ENCODE results near the gene CGB1.
"Not testable (repeated sequence)": the region's sequence is repeated elsewhere in the genome, so short reads cannot be mapped to it uniquely, and the experiment has no call there.

CGB1 gene

DNA sequence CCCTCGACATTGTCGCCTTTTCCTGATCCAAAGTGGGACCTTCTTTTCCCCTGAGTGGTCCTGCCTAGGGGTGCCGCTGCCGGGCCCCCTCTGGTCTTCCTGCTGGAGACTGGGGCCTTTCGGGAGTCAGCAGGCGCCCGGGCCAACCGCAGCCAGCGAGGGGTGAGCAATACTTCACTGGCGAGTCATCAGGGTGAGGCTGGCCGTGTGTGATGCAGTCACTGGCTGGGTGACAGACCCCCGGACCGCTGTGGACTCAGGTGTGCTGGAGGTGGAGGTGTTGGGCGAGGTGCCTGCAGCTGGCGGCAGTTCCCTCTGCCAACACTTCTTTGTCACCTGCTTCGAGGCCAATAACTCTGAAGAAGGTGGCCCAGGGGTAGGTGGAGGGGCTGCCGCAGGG lies 5.5 kb upstream of the CGB1 start:
- TF ChIP-seq, protein P1, sequence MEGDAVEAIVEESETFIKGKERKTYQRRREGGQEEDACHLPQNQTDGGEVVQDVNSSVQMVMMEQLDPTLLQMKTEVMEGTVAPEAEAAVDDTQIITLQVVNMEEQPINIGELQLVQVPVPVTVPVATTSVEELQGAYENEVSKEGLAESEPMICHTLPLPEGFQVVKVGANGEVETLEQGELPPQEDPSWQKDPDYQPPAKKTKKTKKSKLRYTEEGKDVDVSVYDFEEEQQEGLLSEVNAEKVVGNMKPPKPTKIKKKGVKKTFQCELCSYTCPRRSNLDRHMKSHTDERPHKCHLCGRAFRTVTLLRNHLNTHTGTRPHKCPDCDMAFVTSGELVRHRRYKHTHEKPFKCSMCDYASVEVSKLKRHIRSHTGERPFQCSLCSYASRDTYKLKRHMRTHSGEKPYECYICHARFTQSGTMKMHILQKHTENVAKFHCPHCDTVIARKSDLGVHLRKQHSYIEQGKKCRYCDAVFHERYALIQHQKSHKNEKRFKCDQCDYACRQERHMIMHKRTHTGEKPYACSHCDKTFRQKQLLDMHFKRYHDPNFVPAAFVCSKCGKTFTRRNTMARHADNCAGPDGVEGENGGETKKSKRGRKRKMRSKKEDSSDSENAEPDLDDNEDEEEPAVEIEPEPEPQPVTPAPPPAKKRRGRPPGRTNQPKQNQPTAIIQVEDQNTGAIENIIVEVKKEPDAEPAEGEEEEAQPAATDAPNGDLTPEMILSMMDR (IDR thresholded peaks at IDR 0.05; ENCODE audit: low read depth, low read length, missing control alignments), result no peak
- no peak for DNase-seq (ENCODE audit: low read depth)
- H3K4me3 ChIP-seq (ENCODE audit: low read depth, low read length), result no peak overlapping the region
- in situ Hi-C loops (cut with HindIII; ENCODE audit: low sequenced_read_pairs), result no loop called here

DNA sequence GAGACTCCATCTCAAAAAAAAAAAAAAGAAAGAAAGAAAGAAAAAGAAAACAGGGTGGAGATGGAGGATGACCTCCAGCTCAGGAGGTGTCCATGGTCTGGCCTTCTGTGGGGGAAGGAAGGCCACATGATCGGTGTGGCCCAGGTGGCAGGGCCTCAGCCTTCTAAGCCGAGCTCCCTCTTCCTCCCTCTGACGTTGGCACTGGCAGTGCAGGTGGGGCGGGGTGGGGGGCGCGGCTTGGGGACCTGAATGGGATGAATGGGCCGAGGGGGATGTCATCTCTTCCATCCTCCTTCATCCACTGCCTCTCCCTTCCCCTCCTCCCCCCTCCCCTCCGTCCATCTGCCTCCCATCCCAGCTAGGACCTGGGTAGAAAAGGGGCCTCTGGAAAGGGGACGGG lies 3.0 kb upstream of the CGB1 start:
- in situ Hi-C loops (cut with HindIII; ENCODE audit: low sequenced_read_pairs); DNase-seq (ENCODE audit: low read depth): not testable (repeated sequence)

DNA sequence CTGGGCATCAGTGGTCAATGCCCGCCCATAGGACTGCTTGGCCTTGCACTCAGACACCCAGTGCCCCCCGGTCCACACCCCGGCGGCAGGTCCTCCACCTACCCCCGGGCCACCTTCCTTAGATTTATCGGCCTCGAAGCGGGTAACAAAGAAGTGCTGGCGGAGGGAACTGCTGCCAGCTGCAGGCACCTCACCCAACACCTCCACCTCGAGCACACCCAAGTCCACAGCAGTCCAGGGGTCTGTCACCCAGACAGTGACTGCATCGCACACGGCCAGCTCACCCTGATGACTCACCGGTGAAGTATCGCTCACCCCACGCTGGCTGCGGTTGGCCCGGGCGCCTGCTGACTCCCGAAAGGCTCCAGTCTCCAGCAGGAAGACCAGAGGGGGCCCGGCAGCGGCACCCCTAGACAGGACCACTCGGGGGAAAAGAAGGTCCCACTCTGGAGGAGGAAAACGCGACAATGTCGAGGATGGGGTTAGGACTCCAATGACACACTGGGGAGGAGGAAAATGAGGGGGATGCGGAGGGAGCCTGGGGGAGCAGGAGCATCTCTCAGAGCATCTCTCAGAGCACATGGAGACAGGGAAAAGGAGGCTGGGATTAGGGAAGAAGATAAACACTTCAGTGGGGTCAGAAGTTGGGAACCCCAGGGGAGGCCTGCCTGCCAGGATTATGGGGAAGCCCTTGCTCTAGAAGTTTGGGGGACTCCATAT lies 2.0 kb upstream of the CGB1 start:
- DNase-seq (ENCODE audit: low read depth); in situ Hi-C loops (cut with HindIII; ENCODE audit: low sequenced_read_pairs): not testable (repeated sequence)

More for the DNA sequence above, 3.0 kb upstream of the CGB1 start:
- H3K4me3 ChIP-seq (ENCODE audit: low read depth, low read length), result not testable (repeated sequence)

DNA sequence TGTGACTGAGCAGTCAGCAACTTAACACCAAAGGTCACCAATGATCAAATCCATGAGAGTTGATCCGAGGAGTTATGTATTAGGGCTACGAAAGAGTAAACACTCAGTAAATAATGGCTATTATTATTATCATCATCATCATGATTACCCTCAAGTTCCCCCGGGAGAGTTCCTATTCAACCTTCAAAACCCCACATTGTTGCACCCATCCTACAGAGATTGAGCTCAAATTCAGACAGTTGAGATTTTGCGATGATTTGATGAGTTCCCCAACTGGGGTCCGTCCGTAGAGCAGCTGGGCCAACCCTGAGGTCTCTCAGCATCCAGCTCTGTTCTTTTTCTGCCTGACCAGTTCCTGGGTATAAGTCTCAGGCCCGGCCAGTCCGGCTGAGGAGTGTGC lies 1.4 kb upstream of the CGB1 start:
- in situ Hi-C loops (cut with HindIII; ENCODE audit: low sequenced_read_pairs); H3K4me3 ChIP-seq (ENCODE audit: low read depth, low read length); DNase-seq (ENCODE audit: low read depth): not testable (repeated sequence)

More for the DNA sequence above, 2.0 kb upstream of the CGB1 start:
- not testable (repeated sequence) for H3K4me3 ChIP-seq (ENCODE audit: low read depth, low read length)

DNA sequence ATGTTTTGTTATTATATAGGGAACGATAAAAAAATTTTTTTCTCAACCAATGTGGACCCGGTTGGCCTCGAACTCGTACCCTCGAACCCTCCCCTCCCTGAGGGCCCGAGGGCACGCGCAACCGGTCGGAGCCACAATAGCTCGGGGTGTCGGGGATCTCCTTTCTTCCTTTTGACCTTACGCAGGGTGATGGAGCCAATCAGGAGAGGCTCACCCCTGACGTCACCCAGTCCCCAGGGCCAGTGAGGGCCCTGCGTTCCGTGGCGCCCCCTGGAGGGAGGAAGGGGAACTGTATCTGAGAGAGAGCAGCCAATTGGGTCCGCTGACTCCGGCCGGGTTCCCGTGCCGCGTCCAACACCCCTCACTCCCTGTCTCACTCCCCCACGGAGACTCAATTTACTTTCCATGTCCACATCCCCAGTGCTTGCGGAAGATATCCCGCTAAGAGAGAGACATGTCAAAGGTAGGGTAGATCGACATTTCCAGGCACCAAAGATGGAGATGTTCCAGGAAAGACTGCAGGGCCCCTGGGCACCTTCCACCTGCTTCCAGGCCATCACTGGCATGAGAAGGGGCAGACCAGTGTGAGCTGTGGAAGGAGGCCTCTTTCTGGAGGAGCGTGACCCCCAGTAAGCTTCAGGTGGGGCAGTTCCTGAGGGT lies 4.9 kb downstream of the CGB1 start, which contains the start of gene CGB2:
Gene CGB2 (plus strand): TSS at position 249 of the 660 bp plus-strand sequence. CDS start 206 bp downstream, at position 455.
- H3K4me3 ChIP-seq (ENCODE audit: low read depth, low read length); in situ Hi-C loops (cut with HindIII; ENCODE audit: low sequenced_read_pairs); DNase-seq (ENCODE audit: low read depth): not testable (repeated sequence)
- TF ChIP-seq, protein P1 (IDR thresholded peaks at IDR 0.05; ENCODE audit: low read depth, low read length, missing control alignments), result peak; percentile 31

DNA sequence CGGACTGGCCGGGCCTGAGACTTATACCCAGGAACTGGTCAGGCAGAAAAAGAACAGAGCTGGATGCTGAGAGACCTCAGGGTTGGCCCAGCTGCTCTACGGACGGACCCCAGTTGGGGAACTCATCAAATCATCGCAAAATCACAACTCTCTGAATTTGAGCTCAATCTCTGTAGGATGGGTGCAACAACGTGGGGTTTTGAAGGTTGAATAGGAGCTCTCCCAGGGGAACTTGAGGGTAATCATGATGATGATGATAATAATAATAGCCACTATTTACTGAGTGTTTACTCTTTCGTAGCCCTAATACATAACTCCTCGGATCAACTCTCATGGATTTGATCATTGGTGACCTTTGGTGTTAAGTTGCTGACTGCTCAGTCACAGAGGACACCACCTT lies 6.4 kb downstream of the CGB1 start:
- DNase-seq (ENCODE audit: low read depth); H3K4me3 ChIP-seq (ENCODE audit: low read depth, low read length); in situ Hi-C loops (cut with HindIII; ENCODE audit: low sequenced_read_pairs): not testable (repeated sequence)

DNA sequence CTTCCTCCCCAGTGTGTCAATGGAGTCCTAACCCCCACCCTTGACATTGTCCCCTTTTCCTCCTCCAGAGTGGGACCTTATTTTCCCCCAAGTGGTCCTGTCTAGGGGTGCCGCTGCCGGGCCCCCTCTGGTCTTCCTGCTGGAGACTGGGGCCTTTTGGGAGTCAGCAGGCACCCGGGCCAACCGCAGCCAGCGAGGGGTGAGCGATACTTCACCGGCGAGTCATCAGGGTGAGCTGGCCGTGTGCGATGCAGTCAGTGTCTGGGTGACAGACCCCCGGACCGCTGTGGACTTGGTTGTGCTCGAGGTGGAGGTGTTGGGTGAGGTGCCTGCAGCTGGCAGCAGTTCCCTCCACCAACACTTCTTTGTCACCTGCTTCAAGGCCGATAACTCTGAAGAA lies 6.9 kb downstream of the CGB1 start:
- DNase-seq (ENCODE audit: low read depth); in situ Hi-C loops (cut with HindIII; ENCODE audit: low sequenced_read_pairs): not testable (repeated sequence)

DNA sequence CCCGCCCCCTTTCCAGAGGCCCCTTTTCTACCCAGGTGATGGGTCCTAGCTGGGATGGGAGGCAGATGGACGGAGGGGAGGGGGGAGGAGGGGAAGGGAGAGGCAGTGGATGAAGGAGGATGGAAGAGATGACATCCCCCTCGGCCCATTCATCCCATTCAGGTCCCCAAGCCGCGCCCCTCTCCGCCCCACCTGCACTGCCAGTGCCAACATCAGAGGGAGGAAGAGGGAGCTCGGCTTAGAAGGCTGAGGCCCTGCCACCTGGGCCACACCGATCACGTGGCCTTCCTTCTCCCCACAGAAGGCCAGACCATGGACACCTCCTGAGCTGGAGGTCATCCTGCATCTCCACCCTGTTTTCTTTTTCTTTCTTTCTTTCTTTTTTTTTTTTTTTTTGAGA lies 8.0 kb downstream of the CGB1 start:
- DNase-seq (ENCODE audit: low read depth); H3K4me3 ChIP-seq (ENCODE audit: low read depth, low read length); in situ Hi-C loops (cut with HindIII; ENCODE audit: low sequenced_read_pairs): not testable (repeated sequence)

More for the DNA sequence above, 6.9 kb downstream of the CGB1 start:
- H3K4me3 ChIP-seq (ENCODE audit: low read depth, low read length), result not testable (repeated sequence)

DNA sequence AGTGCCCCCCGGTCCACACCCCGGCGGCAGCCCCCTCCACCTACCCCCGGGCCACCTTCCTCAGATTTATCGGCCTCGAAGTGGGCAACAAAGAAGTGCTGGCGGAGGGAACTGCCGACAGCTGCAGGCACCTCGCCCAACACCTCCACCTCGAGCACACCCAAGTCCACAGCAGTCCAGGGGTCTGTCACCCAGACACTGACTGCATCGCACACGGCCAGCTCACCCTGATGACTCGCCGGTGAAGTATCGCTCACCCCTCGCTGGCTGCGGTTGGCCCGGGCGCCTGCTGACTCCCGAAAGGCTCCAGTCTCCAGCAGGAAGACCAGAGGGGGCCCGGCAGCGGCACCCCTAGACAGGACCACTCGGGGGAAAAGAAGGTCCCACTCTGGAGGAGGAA lies 11.1 kb downstream of the CGB1 start:
- in situ Hi-C loops (cut with HindIII; ENCODE audit: low sequenced_read_pairs); H3K4me3 ChIP-seq (ENCODE audit: low read depth, low read length): not testable (repeated sequence)

DNA sequence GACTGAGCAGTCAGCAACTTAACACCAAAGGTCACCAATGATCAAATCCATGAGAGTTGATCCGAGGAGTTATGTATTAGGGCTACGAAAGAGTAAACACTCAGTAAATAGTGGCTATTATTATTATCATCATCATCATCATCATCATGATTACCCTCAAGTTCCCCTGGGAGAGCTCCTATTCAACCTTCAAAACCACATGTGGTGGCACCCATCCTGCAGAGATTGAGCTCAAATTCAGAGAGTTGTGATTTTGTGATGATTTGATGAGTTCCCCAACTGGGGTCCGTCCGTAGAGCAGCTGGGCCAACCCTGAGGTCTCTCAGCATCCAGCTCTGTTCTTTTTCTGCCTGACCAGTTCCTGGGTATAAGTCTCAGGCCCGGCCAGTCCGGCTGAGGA lies 11.6 kb downstream of the CGB1 start:
- H3K4me3 ChIP-seq (ENCODE audit: low read depth, low read length); in situ Hi-C loops (cut with HindIII; ENCODE audit: low sequenced_read_pairs); DNase-seq (ENCODE audit: low read depth): not testable (repeated sequence)

More for the DNA sequence above, 11.1 kb downstream of the CGB1 start:
- DNase-seq (ENCODE audit: low read depth), result not testable (repeated sequence)

DNA sequence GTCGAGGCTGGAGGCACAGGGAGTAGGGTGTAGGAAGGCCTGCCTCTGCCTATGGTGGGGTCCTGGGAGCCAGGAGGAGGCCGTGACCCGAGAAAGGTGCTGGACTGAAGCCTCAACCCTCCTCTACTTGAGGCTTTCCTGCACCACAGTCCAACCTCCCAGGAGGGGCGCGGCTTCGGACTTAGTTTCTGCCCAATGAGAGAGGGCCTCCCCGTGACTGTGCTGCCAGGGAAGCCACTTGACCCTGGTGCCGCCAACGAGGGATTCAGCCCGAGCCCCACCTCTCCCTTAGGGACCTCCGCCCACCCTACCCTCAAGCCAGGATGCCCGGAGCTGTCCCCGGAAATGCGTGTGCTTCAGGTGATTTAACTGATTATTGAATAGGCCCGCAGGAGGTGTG lies 12.5 kb downstream of the CGB1 start, which contains the start of gene CGB3:
Gene CGB3 (minus strand): TSS at position 101 of the 400 bp plus-strand sequence. CDS start 362 bp downstream, outside the sequence.
- H3K4me3 ChIP-seq (ENCODE audit: low read depth, low read length); DNase-seq (ENCODE audit: low read depth); in situ Hi-C loops (cut with HindIII; ENCODE audit: low sequenced_read_pairs): not testable (repeated sequence)

Data from astrocyte of the cerebellum (primary cell).